GM18867 (cell line): ENCODE measurements around the gene SYT11.
"Not testable (repeated sequence)": the region's sequence is repeated elsewhere in the genome, so short reads cannot be mapped to it uniquely, and the experiment has no call there.

Experiments
- ATAC-seq: cut with Tn5 transposase; IDR thresholded peaks from one replicate; pipeline ENCODE4 v1.9.1; 2021; ENCODE audit warnings: mild to moderate bottlenecking, moderate library complexity; ENCODE audit not compliant: unreplicated experiment

SYT11 gene

GRCh38 chr1:155859881-155860871 lies 809 bp downstream of the SYT11 start:
- ATAC-seq: peak; percentile 24

DNA sequence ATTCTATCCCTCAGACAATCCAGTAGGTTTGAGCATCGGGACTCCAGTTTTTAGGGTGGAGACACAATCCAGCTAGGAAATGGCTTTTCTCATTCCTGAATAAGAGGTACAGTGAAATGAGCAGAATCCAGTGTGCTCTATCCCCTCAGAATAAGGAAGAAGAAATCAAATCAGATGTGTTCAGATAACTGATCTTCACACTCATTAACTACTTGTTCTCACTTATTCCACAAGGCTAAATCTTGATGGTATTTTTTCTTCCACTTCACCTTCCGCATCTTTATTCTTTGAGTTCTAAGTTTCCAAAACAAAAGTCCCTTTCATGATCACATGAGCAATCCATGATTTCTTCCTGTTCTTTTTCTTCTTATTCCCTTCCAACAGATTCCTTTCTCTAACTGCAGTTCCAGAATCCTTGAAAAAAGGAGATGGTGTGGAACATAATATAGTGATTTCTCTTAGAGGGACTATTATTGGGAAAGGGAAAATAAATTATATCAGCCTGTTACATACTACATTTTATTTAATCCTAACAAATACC lies 1.7 kb downstream of the SYT11 start:
- ATAC-seq: no peak

DNA sequence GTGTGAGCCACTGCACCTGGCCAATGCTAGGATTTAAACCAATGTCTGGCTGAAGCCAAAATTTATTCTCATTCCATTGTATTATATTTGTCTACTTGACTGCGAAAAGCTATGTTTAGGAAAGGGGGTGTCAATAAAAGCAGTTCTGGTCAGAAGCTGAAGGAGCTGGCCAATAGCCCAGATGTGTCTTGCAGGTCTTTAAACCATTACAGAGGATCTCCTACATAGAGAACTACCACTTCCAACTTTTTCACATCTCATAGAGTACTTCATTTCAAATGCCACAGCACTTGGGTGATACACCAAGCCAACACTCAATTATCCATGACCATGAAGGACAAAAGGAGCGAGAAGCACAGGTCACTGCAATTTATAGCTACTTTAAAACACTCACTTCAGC lies 2.5 kb downstream of the SYT11 start:
- no peak for ATAC-seq

DNA sequence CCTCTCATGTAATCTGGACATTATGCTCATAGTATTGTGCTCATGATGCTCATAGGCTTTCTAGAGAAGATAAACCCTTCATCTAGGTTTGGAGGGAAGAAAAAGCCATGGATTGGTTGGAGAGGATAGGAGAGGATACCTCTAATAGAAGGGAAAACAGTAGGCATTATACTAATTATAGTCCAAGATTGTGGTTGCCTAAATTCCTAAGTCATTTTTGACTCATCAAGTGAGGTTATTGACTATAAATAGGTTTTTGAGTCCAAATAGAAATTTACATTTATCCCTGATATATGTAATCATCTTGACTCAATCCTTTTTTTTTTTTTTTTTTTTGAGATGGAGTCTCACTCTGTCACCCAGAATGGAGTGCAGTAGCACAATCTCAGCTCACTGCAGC lies 5.0 kb downstream of the SYT11 start:
- ATAC-seq: no peak

GRCh38 chr1:155867766-155868165 lies 8.4 kb downstream of the SYT11 start:
- ATAC-seq: no peak

DNA sequence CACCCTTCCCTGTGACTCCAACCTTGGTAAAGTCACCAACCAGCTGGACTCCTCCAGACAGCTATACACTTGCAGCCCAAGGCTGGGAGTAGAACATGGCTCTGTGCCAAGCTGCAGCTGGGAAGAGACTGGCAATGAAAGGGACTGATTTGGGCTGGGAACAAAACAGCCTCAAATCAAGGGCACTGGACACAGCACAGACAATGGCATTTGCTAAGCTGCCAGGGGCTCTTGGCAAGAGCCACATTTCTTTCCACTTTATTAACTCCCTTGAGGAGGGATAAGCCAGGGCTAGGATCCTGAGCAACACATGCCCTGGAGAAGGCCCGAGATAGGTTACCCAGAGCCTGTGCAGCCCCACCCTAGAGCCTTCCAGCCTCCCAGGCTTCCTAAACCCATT lies 12.0 kb downstream of the SYT11 start:
- ATAC-seq: no peak

- ATAC-seq: no peak
Observed at GRCh38 chr1:155872527-155872926, 13.2 kb downstream of the SYT11 start.

GRCh38 chr1:155873860-155874259 lies 14.5 kb downstream of the SYT11 start:
- ATAC-seq: no peak

DNA sequence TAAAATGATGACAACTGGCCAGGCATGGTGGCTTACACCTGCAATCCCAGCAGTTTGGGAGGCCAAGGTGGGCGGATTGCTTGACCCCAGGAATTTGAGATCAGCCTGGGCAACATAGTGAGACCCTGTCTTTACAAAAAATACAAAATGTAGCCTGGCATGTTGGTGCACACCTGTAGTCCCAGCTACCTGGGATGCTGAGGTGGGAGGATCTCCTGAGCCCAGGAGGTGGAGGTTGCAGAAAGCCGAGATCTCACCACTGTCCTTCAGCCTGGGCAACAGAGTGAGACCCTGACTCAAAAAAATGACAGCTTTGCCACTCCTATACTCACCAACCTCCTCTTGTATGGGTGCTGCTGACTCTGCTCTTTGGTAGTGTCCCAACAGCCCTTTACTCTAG lies 18.6 kb downstream of the SYT11 start:
- no peak for ATAC-seq

DNA sequence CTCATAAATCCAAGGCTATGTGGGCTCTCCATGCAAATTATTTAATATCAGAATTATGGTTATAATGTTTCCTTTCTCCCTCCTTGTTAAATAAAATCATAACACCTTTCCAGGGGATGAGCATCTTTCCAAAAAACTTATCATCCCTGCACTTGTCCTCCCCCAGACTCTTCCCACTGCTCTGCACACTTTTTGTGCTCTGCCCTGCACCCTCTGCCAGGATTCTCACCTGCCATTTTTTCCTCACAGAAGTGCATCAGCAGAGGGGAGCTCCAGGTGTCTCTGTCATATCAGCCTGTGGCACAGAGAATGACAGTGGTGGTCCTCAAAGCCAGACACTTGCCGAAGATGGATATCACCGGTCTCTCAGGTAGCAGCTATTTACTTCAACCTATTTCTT lies 20.9 kb downstream of the SYT11 start:
- ATAC-seq: no peak

GRCh38 chr1:155880950-155881349 lies 21.6 kb downstream of the SYT11 start:
- ATAC-seq: no peak

DNA sequence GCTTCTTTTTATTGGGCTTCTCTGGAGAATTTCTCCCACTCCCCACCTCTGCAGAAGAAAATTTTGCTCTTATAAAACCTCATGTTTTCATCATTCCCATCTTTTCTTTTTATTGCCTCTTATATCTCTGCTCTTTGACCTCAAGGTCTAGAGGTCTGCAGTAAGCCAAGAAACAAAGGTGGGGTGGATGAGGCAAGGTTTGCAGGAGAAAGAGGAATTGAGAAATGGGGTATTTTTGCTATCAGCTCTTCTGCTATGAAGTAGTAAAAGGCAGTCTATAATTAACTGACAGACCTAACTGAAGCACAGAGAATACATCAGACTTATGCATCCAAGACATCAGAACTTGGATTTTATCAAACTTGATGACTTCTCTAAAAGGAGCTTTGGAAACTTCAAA lies 22.9 kb downstream of the SYT11 start:
- ATAC-seq: no peak

- ATAC-seq: no peak
Observed at GRCh38 chr1:155882766-155883165, 23.4 kb downstream of the SYT11 start.

- ATAC-seq: no peak
Observed at GRCh38 chr1:155884031-155884960, 24.9 kb downstream of the SYT11 start.

DNA sequence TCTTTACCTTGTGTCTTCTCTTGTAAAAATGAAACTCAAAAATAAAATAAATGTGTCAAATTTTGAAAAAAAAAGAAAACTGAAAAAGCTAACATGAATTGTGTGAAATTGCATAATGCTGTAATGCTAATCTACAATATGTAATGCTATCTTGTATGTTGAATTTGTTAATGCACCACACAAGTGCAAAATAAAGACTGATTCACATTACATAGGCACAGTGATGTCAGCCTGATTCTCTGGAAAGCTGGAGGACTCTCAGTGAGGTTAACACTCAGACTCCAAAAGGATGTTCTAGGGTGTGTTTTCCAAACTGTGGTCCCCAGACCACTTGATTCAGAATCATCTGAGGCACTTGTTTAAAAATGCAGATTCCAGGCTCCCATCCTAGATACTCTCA lies 25.6 kb downstream of the SYT11 start:
- ATAC-seq: no peak

DNA sequence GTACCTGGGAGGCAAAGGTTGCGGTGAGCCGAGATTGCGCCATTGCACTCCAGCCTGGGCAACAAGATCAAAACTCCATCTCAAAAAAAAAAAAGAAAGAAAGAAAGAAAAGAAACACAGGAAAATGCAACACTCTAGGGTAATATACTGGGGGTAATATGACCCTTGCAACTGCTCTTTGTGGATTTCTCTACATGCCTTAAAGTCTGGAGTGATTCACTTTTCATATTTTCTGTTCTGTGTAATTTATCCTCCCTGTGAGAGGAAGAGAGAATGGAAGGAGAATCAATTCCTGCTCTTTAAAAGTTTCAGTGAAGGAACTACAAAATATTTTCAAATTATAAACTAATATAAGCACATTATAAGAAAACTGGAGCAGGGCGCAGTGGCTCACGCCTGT lies 29.1 kb downstream of the SYT11 start:
- ATAC-seq: no peak

GRCh38 chr1:155889566-155889965 lies 30.2 kb downstream of the SYT11 start:
- no peak for ATAC-seq

- ATAC-seq: no peak
Observed at GRCh38 chr1:155890251-155890650, 30.9 kb downstream of the SYT11 start.

DNA sequence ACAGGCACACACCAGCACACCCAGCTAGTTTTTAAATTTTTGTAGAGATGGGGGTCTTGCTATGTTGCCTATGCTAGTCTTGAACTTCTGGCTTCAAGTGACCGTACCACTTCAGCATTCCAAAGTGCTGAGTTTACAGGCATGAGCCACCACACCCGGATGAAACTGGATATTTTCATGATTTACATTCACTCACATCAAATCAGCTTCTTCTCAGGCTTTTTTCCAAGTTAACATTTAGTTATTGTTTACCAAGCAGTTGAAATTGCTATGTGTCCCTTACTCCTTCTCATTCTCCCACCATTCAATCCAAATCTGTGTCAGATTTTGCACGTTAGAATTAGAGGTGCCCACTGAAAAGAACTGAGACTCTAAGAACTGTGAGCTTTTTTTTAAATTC lies 33.4 kb downstream of the SYT11 start:
- no peak for ATAC-seq

DNA sequence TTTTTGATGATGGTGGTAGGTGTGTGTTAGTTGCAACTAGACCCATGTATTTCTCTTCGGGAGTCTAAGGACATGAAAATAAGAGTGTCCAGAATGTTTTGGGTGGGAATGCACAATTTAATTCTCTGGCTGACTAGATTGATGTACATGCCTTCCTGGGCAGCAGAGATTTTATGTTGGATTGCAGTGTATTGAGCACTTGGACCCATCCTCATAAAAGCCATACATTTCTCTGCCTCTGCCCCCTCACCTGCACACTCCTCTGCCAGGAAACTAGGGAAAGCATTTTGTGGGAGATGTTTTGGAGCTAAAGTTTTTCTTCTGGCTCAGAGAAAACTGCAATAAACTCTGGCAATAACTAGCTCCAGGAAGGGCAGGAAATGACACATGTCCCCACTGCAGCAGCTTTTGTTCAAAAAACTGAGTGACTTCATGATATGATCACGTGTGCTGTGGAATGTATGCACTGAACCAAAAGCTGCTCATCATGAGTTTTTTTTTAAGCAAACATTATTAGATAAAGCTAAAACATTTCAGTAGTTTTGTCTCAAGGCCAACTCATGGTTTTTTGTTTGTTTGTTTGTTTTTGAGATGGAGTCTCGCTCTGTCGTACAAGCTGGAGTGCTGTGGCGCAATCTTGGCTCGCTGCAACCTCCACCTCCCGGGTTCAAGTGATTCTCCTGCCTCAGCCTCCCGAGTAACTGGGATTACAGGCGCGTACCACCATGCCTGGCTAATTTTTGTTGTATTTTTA lies 34.2 kb downstream of the SYT11 start:
- ATAC-seq: no peak

DNA sequence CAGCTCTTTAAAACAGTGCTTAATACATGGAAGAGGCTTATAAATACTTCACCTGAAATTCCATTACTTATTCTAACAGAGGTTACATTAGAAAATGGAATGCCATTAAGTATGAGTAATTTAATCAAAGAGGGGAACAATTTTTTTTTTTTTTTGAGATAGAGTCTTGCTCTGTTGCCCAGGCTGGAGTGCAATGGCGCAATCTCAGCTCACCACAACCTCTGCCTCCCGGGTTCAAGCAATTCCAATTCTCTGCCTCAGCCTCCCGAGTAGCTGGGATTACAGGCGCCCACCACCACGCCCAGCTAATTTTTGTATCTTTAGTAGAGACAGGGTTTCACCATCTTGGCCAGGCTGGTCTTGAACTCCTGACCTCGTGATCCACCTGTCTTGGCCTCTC lies 36.2 kb downstream of the SYT11 start:
- ATAC-seq: not testable (repeated sequence)
